Stimulated activated CD8-positive, alpha-beta memory T cell treated with anti-CD3 and anti-CD28 coated beads, Interleukin-4, amount 100 ng/mL, for 24 hours (primary cell): ENCODE results near the gene SMIM15.

Source experiments
- DNase-seq: peaks from one replicate; pipeline ENCODE4 v3.0.0-alpha.2; 2020; ENCODE audit warnings: low read depth

SMIM15 gene

GRCh38 chr5:61159836-61160235 is 2.4 kb downstream of the SMIM15 start:
- DNase-seq = no peak

- no peak for DNase-seq
Observed at GRCh38 chr5:61159070-61159469, 3.2 kb downstream of the SMIM15 start.

GRCh38 chr5:61151893-61152292 is 10.4 kb downstream of the SMIM15 start:
- no peak for DNase-seq

- no peak for DNase-seq
Observed at GRCh38 chr5:61148515-61148914, 13.8 kb downstream of the SMIM15 start.

DNA sequence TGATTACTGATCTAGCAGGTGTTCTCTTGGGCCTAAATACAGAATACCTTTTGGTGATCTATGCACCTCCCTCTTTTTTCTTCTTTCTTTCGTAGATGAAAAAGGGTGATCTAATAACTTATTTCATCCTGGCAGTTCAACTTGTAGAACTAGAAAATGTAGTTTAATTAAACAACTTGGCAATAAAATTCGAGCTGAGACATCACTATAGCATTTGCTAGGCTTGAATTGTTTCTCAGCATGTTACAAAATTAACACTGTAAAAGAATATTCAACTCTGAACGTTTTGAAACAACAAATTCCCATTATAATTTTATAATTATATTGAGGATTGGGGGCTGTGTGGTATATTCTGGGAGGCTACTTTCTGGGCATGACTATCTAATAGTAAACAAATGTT is 19.5 kb downstream of the SMIM15 start:
- DNase-seq = no peak

GRCh38 chr5:61142391-61142790 is 19.9 kb downstream of the SMIM15 start:
- no peak for DNase-seq

DNA sequence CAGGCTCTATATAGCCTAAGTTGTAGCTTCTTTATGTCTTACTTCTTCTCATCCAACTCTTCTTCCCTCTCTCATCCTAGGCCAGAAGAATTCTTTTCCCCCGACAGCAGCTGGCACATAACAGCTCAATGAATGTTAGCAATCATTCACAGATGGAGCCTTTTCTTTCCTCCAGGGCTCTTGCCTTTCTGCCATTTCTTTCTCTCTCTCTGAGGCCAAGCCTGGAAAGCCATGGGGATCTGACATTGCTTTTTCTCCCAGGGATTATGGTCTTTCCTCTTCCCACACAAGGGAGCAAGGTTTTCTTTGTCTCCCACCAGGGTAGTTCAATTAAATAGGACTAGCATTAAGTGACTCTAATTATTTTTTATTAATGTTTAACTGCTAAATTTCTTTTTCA is 20.5 kb downstream of the SMIM15 start:
- no peak for DNase-seq

DNA sequence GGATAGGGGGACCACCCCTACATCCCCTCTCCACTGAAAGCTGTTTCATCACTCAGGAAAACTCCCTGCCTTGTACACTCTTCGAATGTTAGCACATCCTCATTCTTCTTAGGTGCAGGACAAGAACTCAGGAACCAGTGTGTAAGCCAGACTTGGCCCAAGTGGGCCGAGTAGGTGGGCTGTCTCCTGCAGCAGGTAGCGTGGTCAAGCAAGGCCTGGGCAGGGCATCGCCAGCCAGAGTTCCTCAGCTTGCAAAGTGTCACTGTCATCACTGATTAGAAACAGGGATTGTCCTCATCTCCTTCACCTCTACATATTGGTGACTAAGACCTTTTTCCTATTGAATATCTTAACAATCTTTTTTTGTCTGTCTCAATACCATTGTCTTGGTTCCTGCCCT is 22.3 kb downstream of the SMIM15 start:
- no peak for DNase-seq

DNA sequence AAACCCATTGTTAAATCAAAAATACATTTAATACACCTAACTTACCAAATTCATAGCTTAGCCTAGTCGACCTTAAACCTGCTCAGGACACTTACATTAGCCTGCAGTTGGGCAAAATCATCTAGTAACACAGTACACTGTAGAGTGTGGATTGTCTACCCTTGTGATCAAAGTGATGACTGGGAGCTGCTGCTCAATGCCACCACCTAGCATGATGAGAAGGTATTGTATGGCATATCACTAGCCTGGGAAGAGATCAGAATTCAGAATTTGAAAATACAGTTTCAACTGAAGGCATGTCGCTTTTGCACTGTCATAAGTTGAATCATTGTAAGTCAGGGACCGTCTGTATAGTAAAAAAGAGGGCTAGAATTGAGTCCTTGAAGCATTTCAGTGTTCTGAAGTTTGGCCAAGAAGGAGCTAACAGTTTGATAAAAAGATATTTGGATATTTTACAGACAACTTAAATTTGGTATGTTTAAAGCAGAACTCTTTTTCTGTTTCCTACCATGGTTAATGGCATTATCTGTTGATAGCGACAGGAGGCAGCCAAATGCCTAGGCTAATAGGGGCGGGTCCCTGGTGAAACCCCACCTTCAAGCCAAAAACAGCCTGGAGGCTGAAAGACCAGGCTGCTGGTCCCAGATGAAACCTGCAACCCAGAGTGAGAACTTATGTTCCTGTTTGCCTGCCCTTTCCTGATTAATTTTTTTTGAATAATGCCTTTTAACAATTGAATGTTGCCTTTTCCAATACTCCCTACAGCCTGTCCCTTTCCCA is 23.0 kb downstream of the SMIM15 start:
- no peak for DNase-seq

- DNase-seq = no peak
Observed at GRCh38 chr5:61137835-61138234, 24.4 kb downstream of the SMIM15 start.

- no peak for DNase-seq
Observed at GRCh38 chr5:61132559-61132958, 29.7 kb downstream of the SMIM15 start.

GRCh38 chr5:61130289-61130688 is 32.0 kb downstream of the SMIM15 start:
- no peak for DNase-seq

- no peak for DNase-seq
Observed at GRCh38 chr5:61123145-61123544, 39.1 kb downstream of the SMIM15 start.

GRCh38 chr5:61120534-61120933 is 41.7 kb downstream of the SMIM15 start:
- no peak for DNase-seq

DNA sequence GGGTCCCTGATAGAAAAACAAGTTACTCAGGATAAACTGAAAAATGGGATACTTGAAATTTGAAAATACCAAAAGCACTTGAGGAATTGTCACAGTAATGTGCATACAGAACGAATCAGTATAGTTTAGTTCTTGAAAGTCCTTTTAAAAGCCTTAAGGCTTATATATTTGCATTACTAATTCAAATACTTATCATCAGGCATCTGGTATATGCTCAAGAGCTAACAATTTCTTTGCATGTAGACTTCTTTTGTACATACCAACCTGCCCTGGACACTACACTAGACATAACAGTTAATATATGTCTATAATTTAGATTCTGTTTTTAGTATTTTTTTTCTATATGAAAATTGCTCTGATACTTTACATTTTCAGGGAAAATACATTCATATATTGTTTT is 43.2 kb downstream of the SMIM15 start:
- no peak for DNase-seq

GRCh38 chr5:61115968-61116367 is 46.3 kb downstream of the SMIM15 start:
- no peak for DNase-seq

DNA sequence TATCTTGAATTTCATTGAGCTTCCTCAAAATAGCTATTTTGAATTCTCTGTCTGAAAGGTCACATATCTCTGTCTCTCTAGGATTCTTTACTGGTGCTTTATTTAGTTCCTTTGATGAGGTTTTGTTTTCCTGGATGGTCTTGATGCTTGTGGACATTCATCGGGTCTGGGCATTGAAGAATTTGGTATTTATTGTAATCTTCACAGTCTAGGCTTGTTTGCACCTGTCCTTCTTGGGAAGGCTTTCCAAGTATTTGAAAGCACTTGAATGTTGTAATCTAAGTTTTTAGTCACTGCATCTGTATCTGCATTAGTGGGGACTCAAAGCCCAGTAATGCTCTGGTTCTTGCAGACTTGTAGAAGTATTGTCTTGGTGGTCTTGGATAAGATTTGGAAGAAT is 47.8 kb downstream of the SMIM15 start:
- DNase-seq = no peak
